Measurements from ENCODE around the gene OR12D3. TPM values are rescaled to one million over a fixed set of nuclear protein-coding genes. Genes with fewer than 3 reads are reported as not detected.

Gene OR12D3
- not detected for total RNA-seq

DNA sequence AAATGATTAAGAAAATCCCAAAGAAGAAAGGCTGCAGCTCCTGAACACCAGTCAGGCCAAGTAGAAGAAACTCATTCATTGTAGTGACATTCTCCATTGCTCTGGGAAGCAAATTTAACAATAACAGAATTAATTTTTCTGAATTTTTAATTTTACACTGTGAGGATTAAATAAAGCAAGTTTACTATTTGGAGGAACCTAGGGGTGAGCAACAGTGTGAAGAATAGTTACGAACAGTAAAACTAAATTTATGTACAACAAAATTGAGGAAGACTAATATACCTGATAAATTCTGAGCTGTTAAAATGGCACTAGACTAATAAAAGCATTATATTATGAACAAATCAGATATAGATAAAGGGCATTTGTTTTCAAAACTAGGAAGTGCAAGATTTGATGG is at the start of gene OR12D3:
OR12D3 (minus strand) TSS at position 101 of the 400 bp plus-strand sequence; CDS start at position 97, 4 bp downstream.
- ATAC-seq (ENCODE audit: low FRiP score in 2 of 2), result no peak

GRCh38 chr6:29424575-29424974 is 49.5 kb upstream of the OR12D3 start:
- ATAC-seq (ENCODE audit: low FRiP score in 2 of 2) (no peak), DNase-seq (no peak)
- no peak overlapping the region for H3K4me3 ChIP-seq
- WGBS, 2 donors, result 42 to 53% methylated on average over 2 of the region's 2 CpGs
- no peaks in the 10 kb centered on the region for H3K4me1 ChIP-seq
- H3K27me3 ChIP-seq, result no peaks in the 10 kb centered on the region
- H3K36me3 ChIP-seq, result no peaks in the 10 kb centered on the region
- H3K27ac ChIP-seq, result no peak overlapping the region
- H3K9me3 ChIP-seq, result peaks cover 0 to 3% (median 0%) of the 10 kb centered on the region in 4 donors
- no peak for TF ChIP-seq EP300 (IDR thresholded peaks at IDR 0.05)
- TF ChIP-seq POLR2AphosphoS5 (IDR thresholded peaks at IDR 0.05), result no peak
- TF ChIP-seq, protein P1, sequence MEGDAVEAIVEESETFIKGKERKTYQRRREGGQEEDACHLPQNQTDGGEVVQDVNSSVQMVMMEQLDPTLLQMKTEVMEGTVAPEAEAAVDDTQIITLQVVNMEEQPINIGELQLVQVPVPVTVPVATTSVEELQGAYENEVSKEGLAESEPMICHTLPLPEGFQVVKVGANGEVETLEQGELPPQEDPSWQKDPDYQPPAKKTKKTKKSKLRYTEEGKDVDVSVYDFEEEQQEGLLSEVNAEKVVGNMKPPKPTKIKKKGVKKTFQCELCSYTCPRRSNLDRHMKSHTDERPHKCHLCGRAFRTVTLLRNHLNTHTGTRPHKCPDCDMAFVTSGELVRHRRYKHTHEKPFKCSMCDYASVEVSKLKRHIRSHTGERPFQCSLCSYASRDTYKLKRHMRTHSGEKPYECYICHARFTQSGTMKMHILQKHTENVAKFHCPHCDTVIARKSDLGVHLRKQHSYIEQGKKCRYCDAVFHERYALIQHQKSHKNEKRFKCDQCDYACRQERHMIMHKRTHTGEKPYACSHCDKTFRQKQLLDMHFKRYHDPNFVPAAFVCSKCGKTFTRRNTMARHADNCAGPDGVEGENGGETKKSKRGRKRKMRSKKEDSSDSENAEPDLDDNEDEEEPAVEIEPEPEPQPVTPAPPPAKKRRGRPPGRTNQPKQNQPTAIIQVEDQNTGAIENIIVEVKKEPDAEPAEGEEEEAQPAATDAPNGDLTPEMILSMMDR (IDR thresholded peaks at IDR 0.05), result no peak

More for the DNA sequence above, at the start of gene OR12D3:
- Histone ChIP-seq H3K4me1 (no peaks in the 10 kb centered on the region), H3K27ac (no peak within 1 kb of the TSS), H3K27me3 (no peaks in the 10 kb centered on the region), H3K4me3 (no peak within 1 kb of the TSS), H3K9me3 (no peaks in the 10 kb centered on the region), H3K36me3 (no peaks in the 10 kb centered on the region)
- DNase-seq, result no peak
- TF ChIP-seq EP300 (IDR thresholded peaks at IDR 0.05) (no peak), POLR2AphosphoS5 (IDR thresholded peaks at IDR 0.05) (no peak), POLR2A (IDR thresholded peaks at IDR 0.05) (no peak)
- TF ChIP-seq, protein P1 (IDR thresholded peaks at IDR 0.05), result no peak
- 90 to 93% methylated on average over 1 of the region's 1 CpG for WGBS, 2 donors

DNA sequence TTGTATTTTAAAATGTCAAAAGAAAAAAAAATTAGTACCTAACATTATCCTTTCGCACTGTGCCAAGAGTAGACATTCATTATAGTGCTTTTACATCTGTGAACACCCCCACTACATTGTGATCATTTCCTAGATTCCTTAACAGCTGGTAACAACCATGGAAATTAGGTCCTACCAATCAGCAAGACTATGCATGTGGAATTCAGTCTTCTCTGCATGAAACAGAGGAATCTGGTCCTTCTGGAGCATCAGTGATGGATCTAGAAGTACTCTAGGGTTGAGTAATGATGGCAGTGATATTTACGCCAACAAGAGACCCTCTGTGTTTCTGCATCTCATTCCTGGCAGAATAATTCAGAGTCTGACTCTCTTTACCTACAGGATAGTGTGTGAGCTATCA is 49.1 kb upstream of the OR12D3 start:
- Histone ChIP-seq H3K27me3 (no peaks in the 10 kb centered on the region), H3K9me3 (peaks cover 0 to 3% (median 0%) of the 10 kb centered on the region in 4 donors), H3K4me1 (no peaks in the 10 kb centered on the region), H3K4me3 (no peak overlapping the region), H3K27ac (no peak overlapping the region), H3K36me3 (no peaks in the 10 kb centered on the region)
- ATAC-seq (ENCODE audit: low FRiP score in 2 of 2), result no peak
- TF ChIP-seq, protein P1 (IDR thresholded peaks at IDR 0.05), result no peak
- TF ChIP-seq POLR2AphosphoS5 (IDR thresholded peaks at IDR 0.05) (no peak), EP300 (IDR thresholded peaks at IDR 0.05) (no peak), POLR2A (IDR thresholded peaks at IDR 0.05) (no peak)
- no peak for DNase-seq
- 92 to 97% methylated on average over 2 of the region's 2 CpGs for WGBS, 2 donors

- ATAC-seq (ENCODE audit: low FRiP score in 2 of 2), result no peak
Measured at GRCh38 chr6:29419516-29419915, 44.4 kb upstream of the OR12D3 start.

DNA sequence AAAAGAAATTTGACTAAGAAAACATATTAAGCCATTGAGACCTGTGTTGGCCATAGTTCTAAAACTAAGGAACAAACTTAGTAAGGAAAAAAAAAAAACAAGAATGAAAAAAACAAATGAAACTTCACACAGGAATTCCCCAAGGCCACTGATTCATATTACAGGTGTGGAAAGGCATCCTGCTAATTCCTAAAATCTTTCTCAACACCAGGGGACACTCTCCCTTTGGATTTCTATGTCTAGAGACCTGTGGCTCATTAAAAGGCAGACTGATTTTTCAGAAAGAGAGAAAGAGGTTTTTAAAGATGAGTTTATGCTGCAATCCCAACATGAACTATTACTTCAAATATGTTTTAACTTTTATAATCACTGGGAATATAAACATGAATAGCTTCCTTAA is 39.5 kb upstream of the OR12D3 start, which contains the start of gene OR12D1:
OR12D1 (plus strand) TSS at position 341 of the 400 bp plus-strand sequence.
- Histone ChIP-seq H3K9me3 (no peaks in the 10 kb centered on the region), H3K4me1 (no peaks in the 10 kb centered on the region), H3K36me3 (no peaks in the 10 kb centered on the region), H3K4me3 (no peak within 1 kb of the TSS), H3K27me3 (no peaks in the 10 kb centered on the region), H3K27ac (no peak within 1 kb of the TSS)
- no peak for DNase-seq
- TF ChIP-seq, protein P1 (IDR thresholded peaks at IDR 0.05), result no peak
- TF ChIP-seq EP300 (IDR thresholded peaks at IDR 0.05) (no peak), POLR2AphosphoS5 (IDR thresholded peaks at IDR 0.05) (no peak), POLR2A (IDR thresholded peaks at IDR 0.05) (no peak)
- no peak for ATAC-seq (ENCODE audit: low FRiP score in 2 of 2)

More at GRCh38 chr6:29419516-29419915, 44.4 kb upstream of the OR12D3 start:
- no peak overlapping the region for H3K27ac ChIP-seq
- H3K4me3 ChIP-seq, result no peak overlapping the region
- TF ChIP-seq, protein P1 (IDR thresholded peaks at IDR 0.05), result no peak
- TF ChIP-seq POLR2AphosphoS5 (IDR thresholded peaks at IDR 0.05) (no peak), POLR2A (IDR thresholded peaks at IDR 0.05) (no peak), EP300 (IDR thresholded peaks at IDR 0.05) (no peak)
- peaks cover 0 to 3% (median 0%) of the 10 kb centered on the region in 4 donors for H3K9me3 ChIP-seq
- DNase-seq, result no peak
- no peaks in the 10 kb centered on the region for H3K4me1 ChIP-seq
- no peaks in the 10 kb centered on the region for H3K27me3 ChIP-seq
- no peaks in the 10 kb centered on the region for H3K36me3 ChIP-seq
- 79 to 80% methylated on average over 3 of the region's 3 CpGs for WGBS, 2 donors
